Epithelial cell of prostate (primary cell): ENCODE results near the gene RASSF1.
A peak's percentile ranks its signal among the peaks of the same experiment; 100 is the strongest.

Experiments
- DNase-seq: peaks from one replicate; pipeline ENCODE4 v3.0.0-alpha.2; 2011; ENCODE audit warnings: low read depth, low spot score
- H3K27ac ChIP-seq: fragments of 450-650 bp; 2 replicates; pipeline ENCODE4 v1.5.1; 2017; ENCODE audit warnings: mild to moderate bottlenecking

Gene RASSF1

DNA sequence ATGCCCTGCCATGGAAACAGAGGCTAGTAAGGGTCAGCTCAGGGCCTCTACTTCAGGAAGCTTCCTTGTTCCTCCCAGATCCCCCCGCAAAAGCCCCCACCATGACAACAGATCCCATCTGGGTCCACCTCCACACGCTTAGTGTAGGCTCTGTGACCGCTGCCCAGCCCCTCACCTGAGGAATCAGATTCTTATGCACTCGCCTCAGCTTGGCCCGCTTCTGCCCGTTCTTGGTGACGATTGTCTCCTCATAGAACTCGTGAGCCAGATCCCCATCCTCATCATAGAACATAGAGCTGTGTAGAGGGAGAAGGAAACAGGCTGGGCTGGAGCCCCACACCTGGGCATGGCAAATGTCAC, 14.5 kb downstream of the RASSF1 start:
- DNase-seq, result no peak
- H3K27ac ChIP-seq, result no peak overlapping the region

DNA sequence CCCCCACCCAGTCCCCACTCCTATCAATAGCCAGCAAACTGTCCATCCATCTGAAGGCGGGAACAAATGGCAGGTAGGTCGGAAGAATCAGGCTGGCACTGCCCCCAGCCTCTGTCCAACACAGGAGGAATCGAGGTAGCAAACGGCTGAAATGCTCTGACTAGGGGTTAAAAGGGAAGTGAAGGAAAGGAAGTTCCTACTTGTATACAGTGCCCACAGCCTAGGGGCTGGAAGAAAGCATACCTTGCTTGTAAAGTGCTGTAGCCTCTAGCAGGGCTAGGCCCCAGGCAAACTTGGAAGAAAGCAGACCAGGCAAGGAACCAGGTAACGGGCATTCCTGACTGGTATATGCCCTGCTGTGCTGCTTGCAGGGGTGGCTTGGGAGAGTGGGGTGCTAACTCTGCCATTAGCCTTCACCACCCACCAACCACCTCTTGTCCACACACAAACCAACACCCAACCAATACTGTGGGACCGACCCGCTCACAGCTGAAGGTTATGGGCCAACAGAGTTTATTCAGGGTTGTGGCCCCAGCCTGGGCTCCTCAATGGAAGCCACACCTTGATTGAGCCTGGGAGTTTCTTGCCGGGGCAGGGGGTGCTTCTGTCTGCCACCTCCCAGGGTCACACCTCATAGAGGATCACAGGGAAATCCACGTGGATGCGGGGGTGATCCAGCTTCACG, 15.0 kb downstream of the RASSF1 start:
- DNase-seq, result no peak
- H3K27ac ChIP-seq, result no peak overlapping the region

DNA sequence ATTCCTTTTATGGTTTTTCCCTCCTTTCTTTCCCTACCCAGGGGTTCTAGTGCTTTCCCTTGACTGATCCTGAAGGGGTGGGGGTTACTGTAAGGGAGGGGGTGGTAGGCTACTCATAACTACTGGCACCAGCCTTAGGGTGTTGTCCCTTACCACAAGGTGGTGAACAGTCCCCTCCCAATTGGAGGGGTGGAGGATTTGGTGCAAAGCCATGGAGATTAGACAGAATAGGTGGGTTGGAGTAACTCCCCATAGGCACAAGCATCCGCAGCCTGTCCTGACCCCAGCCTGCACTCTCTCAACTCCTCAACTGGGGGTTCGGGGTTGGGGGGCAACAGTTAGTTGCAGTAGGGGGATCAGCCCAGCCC, 15.5 kb downstream of the RASSF1 start:
- DNase-seq, result no peak
- no peak overlapping the region for H3K27ac ChIP-seq

DNA sequence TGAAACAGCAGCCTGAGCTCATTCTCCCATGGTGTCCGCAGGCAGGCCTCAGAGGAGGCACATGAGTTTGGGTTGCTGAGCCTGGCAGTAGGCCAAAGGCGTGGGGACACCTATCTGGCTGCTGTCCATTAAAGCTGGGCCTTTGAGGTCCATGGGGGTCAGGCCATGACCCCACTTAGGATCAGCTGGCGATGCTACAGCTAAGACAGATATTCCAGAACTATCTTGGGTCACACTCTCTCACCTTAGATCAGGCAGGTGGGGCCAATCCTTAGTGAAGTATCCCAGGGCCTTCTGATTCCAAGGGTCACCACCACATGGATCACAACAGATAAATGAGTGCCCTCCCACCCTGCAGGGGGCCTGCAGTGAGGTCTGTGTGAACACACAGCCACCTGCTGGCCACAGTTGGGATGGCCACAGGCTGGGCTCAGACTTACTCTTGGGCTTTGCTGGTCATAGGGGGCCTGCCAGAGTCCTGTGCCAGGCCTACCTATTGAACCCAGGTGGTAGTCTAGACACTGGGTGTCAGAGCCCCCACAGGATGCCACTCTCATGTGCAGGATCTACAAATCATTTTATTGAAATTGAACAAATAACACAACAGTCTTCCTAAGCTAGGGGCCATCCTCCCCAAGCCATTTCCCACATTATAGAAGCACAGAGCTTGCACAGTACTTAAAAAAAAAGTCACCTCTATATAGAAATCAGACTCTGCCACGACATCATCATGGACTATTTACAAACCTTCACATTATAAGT, 16.1 kb downstream of the RASSF1 start:
- no peak overlapping the region for H3K27ac ChIP-seq
- DNase-seq, result no peak

DNA sequence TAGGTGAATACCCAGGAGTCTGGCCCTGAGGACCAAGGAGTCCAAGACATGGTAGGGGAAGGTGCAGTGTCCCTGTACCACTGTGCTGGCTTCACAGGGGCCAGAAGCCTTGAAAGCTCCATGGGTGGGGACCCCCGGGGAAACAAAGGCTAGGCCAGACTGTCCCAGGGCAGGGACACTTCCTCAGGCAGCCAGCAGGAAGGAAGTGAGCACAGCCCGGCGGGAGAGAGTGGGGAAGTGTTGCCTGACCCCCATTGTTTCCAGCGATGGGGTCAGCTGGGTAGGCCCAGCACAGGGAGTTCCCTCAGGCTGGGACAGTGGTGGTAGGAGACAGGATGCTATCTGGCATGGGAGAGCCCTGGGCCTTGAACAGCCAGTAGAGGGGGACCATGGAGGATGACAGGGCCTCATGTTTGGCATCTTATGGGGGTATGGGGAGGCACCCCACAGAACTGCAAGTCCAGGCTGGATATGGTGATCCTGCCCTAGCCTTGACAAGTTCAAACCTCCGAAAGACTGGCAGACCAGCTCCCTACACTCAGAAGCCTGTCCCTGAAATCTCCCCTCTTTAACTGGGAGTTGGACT, 16.9 kb downstream of the RASSF1 start:
- no peak overlapping the region for H3K27ac ChIP-seq
- no peak for DNase-seq

DNA sequence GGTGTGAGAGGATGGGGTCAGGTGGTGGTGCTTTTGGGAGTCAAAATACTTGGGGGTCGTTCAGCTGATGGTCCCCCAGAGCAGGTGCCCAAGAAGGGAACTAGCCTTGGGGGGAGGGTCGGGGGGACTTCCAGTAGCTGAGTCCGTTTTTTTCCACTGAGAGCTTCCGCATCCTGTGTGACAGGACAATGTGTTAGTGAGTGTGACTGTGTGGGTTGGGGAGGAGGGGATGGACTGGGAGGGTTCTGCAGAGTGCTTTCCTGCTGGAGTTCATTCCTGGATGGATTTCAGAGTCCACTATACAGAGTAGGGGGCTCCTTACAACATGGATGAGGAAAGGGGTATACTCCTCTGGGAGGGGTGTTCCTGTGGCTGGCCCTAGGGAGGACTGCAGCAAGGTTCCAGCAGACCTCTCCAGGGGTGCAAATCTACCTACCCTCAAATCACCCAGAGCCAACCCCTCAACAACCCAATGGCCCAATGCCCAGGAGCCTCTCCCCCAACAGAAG, 17.5 kb downstream of the RASSF1 start:
- no peak for DNase-seq
- H3K27ac ChIP-seq, result no peak overlapping the region

DNA sequence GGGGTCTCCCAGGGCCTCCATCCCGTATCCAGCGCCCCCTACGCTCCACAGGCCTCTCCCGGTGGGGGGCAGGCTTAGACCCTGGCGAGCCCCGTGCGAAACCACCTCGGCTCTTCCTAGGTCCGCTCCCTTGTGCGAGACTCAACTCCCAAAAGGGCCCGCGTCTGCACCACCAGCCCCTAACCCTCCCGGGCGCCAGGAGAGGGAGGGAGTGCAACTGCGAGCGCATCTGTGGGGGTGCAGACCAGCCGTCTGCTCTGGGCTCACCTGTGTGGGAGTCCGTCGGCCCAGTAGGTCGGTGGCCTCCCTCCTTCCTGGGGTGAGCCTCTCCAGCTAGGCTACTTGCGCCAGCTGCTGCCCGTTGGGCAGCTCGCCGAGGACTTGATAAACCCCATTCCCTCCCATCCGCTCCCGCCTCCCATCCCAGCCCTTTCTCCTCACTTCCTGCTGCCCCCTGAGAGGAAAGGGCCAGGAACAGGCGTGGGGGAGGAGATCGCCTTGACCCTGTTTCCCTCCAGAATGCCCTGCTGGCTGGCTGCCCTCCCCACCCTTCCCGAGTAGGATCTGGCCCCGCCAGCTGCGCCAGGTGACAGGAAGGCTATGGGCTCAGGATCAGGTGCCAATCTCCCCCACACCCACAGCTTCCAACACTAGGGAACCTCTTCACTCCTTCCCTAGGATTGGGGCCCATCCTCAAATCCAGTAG, 18.1 kb downstream of the RASSF1 start, which contains the start of gene HYAL2:
Gene HYAL2 (minus strand): TSS at position 360 of the 706 bp plus-strand sequence. CDS start 2,256 bp downstream, outside the sequence.
- H3K27ac ChIP-seq, result peak within 1 kb of the TSS; percentile 76
- DNase-seq, result no peak

DNA sequence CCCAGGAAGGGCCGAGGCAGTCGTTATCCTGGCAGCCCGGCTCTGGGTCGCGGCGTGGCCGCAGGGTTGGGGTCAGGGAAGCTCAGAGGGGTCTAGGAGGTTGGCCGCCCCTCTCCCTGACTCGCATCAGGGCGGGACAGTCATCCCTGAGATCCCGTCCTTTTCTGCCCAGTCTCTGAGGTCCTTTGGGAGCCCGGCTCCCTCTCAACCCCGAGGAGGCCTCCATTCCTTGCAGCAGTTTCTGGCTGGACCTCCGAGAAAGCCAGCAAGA, 18.6 kb downstream of the RASSF1 start:
- no peak overlapping the region for H3K27ac ChIP-seq
- no peak for DNase-seq

DNA sequence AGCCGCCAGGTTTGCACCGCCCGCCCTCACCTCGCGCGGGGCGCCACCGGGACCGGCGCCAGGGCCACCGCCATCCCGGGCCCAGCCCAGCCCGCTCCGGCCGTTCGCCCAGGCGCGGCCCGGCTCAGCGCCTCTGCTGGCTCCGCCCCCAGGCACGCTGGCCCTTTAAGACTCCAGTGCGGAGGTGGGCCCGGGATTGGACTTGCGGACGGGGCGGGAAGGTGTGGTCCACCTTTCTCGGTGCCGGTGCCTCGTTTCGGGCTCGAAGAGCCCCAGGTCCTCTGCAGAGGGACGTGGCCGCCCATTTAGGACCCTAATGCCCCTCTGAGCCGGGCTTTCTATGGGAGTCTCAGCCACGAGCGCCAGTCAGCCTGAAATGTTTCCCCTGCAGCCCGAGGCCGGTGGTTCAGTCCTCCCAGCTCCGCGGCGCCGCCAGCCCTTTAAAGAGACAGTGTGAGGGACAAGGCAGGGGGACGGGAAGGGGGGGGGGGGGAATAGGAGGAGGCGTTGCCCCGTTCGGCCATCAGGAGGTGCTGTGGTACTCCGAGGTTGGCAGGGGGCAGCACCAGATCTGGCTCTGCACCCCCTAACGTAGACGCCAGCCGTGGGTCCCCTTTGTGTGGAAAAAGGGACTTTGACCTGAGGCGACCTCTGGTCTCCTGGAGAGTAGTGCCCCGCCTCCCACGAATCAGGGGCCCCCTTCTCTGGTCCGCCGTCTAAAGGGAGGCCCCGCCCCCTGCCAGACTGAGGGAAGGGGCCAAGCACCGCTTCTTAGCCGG, 19.1 kb downstream of the RASSF1 start:
- H3K27ac ChIP-seq, result peak overlapping the region; percentile 76
- no peak for DNase-seq

DNA sequence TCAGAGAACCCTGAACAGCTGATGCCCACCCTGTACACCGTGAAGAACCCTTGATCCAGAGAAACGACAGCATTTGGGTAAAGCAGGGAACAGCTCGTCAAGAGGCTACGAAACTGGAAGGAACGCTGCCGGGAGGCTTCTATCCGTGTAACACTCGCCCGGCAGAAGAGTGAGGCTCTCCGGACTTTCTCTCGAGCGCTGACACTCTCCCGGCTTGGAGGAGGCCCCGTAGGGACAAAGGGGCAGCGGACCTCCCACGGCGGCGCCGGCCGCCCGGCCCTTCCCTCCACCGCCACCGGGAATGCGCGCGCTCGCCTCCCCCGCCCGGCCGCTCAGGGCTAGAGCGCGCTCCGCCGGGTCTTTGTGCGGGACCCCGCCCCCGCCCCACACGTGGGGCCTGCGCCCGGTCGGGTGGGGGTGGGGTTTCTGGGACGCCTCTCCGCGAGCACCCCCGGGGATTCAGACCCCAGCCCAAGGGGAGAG, 19.7 kb downstream of the RASSF1 start:
- no peak for DNase-seq
- H3K27ac ChIP-seq, result peak overlapping the region; percentile 76

DNA sequence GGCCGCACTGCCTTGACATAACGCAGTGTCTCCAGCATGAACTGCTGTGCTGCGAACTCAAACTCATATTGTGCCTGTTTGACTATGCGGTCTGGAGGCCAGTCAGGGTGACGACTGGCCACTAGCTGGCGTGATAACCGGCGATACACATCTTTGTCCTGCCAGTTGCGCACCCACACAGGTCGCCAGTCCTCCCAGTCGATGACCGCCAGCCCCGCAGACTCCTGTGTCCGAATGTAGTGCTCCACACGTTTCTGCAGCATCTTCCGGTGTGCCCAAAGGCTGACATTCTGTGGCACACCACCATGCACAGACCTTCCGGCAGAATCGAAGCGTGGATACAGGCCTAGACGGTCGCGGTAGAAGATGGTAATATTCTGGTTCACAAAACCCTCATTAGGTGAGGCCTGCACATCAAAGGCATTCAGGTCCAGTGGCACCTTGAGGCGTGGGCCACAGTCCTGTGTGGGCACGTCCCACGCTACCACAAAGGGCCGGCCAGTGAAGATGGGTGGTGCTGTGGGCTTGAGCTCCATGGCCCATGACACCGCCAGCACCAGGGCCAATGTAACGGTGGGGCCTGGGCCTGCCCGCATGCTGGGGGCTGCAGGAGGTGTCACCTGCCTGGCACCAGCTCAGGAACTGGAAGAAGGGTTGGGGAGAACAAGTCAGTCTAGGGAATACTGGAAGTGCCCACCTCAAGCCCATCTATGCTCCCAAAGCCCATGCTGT, 20.6 kb downstream of the RASSF1 start:
- DNase-seq, result no peak
- H3K27ac ChIP-seq, result peak overlapping the region; percentile 76

DNA sequence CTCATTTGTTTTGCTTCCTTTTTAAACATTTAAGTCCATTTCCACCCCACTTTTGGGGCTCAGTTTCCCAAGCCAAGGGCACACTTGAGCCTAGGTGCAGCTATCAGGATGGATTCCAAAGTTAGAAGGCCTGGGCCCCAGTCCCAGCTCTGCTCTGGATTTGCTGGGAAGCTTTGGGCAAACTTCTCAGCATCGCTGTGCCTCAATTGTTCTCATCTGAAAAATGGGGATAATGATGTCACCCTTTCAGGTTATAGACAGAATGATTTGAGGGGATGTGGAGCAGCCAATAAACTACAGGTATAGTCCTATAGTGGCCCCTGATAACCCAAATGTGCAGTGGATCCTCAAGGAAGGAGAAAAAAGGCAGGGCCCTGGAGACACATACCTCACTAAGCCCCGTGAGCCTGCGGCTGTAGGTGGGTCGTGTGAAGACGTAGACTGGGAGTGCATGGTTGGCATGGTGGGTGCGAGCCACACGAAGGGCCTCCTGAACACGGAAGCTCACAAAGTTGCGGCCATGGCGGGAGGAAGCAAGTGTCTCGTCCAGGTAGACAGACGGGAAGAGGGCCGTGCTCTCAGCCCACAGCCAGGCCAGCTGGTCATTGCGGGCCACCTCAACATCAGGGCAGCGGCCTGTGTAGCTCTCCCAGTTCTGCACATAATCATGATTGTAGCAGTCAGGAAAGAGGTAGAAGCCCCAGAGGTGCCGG, 21.3 kb downstream of the RASSF1 start:
- no peak overlapping the region for H3K27ac ChIP-seq
- no peak for DNase-seq

DNA sequence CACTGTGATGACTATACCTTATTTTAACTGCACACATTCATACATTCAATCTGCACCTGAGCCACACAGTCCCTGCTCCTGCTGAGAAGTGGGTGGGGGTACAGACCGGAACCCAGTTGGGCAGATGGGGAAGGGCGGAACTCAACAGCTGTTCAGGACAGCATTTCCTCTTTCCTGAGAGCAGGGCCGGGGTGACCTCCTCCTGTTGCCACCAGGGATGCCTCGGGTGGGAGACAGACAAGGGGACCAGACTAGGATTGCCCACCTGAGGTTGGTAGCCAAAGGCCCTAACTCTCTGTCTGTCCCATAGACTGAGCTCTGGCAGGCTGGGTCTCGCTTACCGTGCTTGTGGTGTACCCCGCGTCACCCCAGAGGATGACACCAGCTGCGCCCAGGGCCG, 22.0 kb downstream of the RASSF1 start:
- peak overlapping the region; percentile 97 for H3K27ac ChIP-seq
- DNase-seq, result no peak

DNA sequence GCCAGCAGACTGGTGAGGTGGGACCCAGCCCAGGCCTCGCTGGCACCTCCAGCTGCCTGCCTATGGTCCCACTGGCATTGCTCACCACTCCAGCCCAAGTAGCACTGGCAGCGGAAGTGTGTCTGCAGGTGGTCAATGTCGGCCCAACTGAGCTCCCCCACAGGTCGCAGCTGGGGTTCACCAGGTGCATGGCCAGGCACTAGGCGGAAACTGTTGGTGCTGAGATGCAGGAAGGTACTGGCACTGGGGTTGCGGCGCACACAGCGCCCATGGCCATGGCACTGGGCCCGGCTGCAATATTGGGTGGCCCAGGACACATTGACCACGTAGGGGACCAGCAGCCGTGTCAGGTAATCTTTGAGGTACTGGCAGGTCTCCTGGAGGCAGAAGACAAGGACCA, 22.5 kb downstream of the RASSF1 start:
- H3K27ac ChIP-seq, result peak overlapping the region; percentile 97
- no peak for DNase-seq

DNA sequence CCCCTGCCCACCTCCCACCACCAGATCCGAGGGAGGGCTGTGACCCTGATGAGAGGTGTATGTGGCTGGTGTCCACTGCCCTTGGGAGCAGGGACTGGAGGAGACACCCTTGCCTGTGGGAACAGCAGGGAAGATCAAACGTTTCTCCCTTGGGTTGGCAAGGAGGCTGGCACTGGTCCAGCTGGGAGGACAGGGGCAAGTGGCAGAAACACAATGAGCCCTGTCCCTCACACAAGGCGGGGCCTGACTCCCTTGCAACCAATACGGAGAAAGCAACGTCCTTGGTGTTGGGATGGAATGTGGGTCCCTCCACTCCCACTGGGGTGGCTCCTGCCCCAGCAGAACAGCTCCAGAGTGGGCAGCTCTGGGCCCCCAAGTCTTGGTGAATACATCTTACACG, 23.3 kb downstream of the RASSF1 start:
- DNase-seq, result no peak
- peak overlapping the region; percentile 97 for H3K27ac ChIP-seq

DNA sequence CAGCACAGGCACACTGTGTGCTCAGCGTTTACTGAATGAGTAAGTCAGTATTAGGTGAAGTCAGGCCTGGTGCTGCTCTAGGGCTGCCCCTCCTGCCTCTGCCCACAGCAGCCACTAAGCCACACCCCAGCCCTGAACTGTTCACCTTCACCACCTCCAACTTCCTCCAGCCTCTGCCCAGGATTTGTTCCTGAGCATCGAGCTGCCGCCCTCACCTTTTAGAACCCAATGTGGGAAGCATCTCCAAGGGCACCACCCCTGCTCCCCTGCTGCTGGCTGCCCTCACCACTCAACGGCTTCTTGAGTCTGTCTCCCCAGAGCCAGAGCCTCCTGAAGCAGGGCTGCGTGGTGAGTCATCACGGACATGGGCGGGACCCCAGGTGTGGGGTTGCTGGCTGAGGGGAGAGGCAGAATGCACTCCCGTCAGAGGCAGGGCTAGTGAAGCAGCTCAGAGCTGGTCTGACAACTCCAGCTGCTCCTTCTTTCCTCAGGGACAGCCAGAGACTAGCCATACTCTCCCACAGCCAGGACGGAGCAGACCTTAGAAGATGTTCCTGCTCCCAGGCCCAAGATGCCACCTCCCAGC, 23.9 kb downstream of the RASSF1 start:
- peak; percentile 92 for DNase-seq
- peak overlapping the region; percentile 97 for H3K27ac ChIP-seq

DNA sequence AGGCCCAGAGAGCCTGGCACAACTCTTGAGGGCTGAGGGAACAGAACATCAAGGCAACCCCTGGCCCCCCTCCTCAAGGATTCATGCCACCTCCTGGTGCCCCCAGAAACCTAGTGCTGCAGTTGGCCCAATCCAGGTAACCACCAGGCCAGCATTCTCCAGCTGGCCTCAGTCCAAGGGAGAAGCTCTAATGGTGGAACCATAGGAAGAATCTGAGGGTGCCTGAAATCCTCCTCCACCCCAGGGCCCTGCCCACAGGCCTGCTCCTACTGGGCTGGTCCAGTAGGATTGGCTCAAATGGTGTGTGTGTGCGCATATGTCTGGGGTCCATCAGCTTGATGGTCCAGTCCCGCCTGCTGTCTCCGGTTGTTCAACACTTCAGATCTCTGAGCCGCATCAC, 25.8 kb downstream of the RASSF1 start:
- no peak overlapping the region for H3K27ac ChIP-seq
- DNase-seq, result no peak

DNA sequence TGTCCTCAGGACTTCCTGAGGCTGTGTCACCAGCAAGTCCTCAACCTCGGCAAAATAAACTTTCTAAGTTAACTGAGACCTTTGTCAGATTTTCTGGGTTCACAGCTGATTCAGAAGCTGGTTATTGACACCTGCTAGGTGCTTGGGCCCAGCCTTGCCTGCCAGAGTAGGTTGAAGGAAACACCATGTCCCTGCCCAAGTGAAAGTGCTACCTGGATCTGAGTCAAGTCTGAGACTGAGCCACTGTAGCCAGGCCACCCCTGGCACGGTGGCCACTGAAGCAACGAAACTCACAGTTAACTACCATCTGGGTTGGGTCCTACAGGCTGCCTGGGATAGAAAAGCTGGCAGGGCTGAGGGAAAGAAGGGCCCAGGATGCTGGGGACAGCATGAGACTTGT, 26.3 kb downstream of the RASSF1 start:
- H3K27ac ChIP-seq, result no peak overlapping the region
- no peak for DNase-seq
